ENCODE results near the gene COL15A1. TPM values are rescaled to one million over a fixed set of nuclear protein-coding genes. Genes with fewer than 3 reads are reported as not detected.

Gene COL15A1
- total RNA-seq, 1 experiment from 2014 or later = 0.22 TPM

DNA sequence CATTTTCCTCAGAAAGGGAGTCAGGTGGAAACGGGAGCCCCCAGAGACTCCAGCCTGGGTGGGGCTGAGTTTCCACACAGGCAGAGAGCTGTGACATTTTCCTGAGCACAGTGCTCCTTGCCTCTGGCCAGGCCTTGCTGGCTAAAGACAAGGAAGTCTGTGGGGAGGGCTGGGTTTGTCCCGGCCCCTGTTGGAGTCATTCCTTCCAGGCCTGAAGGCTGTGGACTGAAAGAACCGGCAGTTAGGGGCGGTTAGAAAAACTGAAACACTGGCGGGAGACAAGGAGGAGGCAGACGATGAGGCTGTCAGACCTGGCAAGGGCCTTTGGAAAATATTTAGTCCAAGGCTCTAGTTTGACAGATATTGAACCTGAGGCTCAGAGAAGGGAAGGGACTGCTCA lies 29.9 kb downstream of the COL15A1 start (continued):
- TF ChIP-seq, protein P1, sequence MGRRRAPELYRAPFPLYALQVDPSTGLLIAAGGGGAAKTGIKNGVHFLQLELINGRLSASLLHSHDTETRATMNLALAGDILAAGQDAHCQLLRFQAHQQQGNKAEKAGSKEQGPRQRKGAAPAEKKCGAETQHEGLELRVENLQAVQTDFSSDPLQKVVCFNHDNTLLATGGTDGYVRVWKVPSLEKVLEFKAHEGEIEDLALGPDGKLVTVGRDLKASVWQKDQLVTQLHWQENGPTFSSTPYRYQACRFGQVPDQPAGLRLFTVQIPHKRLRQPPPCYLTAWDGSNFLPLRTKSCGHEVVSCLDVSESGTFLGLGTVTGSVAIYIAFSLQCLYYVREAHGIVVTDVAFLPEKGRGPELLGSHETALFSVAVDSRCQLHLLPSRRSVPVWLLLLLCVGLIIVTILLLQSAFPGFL (CRISPR knock-in tag; IDR thresholded peaks at IDR 0.05; ENCODE audit: borderline replicate concordance) = no peak
- TF ChIP-seq NR2C2 (CRISPR knock-in tag; IDR thresholded peaks at IDR 0.05) (no peak), TEAD4 (CRISPR knock-in tag; IDR thresholded peaks at IDR 0.05) (no peak), TEAD1 (CRISPR knock-in tag; IDR thresholded peaks at IDR 0.05) (no peak), ZNF671 (CRISPR knock-in tag; IDR thresholded peaks at IDR 0.05) (no peak)
- TF ChIP-seq, protein P2, sequence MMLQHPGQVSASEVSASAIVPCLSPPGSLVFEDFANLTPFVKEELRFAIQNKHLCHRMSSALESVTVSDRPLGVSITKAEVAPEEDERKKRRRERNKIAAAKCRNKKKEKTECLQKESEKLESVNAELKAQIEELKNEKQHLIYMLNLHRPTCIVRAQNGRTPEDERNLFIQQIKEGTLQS (CRISPR knock-in tag; conservative IDR thresholded peaks at IDR 0.05) = no peak

DNA sequence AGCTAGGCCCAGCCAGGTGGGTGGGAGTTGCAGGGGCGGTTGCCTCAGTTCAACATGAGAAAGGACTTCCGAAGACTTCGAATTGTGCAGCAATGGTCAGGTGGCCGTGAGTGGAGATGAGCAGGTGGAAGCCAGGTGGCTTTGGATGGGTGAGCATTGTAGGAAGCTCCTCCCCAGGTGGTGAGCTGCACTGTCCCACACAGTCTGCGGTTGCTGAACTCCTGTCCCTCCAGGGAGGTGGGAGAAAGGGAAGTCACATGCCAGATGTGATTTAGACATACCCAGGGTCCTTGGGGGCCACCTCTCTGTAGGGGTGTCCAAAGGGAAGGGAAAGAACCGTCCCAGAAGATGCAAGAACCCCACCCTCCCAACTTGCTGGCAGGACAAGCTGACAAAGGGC lies 30.4 kb downstream of the COL15A1 start:
- H3K27me3 Mint-ChIP-seq (ENCODE audit: low read depth) = peaks cover 33% of the 10 kb centered on the region
- no peak overlapping the region for H3K4me3 Mint-ChIP-seq
- TF ChIP-seq ZNF317 (CRISPR knock-in tag; IDR thresholded peaks at IDR 0.05; ENCODE audit: borderline replicate concordance, low read depth) (no peak), TEAD4 (CRISPR knock-in tag; IDR thresholded peaks at IDR 0.05) (no peak), RELA (CRISPR knock-in tag; IDR thresholded peaks at IDR 0.05; ENCODE audit: borderline replicate concordance) (no peak), NR1H2 (CRISPR knock-in tag; IDR thresholded peaks at IDR 0.05) (no peak), ZNF263 (CRISPR knock-in tag; IDR thresholded peaks at IDR 0.05; ENCODE audit: low read depth) (no peak), KAT7 (CRISPR knock-in tag; IDR thresholded peaks at IDR 0.05; ENCODE audit: borderline replicate concordance) (no peak), TCF7 (CRISPR knock-in tag; IDR thresholded peaks at IDR 0.05; ENCODE audit: low read depth) (no peak), IRF2 (CRISPR knock-in tag; IDR thresholded peaks at IDR 0.05; ENCODE audit: borderline replicate concordance, low read depth) (no peak), FOXK1 (CRISPR knock-in tag; IDR thresholded peaks at IDR 0.05) (no peak), EMX1 (CRISPR knock-in tag; IDR thresholded peaks at IDR 0.05) (no peak), SMAD4 (CRISPR knock-in tag; IDR thresholded peaks at IDR 0.05) (no peak)
- TF ChIP-seq, protein P3, sequence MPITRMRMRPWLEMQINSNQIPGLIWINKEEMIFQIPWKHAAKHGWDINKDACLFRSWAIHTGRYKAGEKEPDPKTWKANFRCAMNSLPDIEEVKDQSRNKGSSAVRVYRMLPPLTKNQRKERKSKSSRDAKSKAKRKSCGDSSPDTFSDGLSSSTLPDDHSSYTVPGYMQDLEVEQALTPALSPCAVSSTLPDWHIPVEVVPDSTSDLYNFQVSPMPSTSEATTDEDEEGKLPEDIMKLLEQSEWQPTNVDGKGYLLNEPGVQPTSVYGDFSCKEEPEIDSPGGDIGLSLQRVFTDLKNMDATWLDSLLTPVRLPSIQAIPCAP (CRISPR knock-in tag; IDR thresholded peaks at IDR 0.05) = no peak
- TF ChIP-seq, protein P4, sequence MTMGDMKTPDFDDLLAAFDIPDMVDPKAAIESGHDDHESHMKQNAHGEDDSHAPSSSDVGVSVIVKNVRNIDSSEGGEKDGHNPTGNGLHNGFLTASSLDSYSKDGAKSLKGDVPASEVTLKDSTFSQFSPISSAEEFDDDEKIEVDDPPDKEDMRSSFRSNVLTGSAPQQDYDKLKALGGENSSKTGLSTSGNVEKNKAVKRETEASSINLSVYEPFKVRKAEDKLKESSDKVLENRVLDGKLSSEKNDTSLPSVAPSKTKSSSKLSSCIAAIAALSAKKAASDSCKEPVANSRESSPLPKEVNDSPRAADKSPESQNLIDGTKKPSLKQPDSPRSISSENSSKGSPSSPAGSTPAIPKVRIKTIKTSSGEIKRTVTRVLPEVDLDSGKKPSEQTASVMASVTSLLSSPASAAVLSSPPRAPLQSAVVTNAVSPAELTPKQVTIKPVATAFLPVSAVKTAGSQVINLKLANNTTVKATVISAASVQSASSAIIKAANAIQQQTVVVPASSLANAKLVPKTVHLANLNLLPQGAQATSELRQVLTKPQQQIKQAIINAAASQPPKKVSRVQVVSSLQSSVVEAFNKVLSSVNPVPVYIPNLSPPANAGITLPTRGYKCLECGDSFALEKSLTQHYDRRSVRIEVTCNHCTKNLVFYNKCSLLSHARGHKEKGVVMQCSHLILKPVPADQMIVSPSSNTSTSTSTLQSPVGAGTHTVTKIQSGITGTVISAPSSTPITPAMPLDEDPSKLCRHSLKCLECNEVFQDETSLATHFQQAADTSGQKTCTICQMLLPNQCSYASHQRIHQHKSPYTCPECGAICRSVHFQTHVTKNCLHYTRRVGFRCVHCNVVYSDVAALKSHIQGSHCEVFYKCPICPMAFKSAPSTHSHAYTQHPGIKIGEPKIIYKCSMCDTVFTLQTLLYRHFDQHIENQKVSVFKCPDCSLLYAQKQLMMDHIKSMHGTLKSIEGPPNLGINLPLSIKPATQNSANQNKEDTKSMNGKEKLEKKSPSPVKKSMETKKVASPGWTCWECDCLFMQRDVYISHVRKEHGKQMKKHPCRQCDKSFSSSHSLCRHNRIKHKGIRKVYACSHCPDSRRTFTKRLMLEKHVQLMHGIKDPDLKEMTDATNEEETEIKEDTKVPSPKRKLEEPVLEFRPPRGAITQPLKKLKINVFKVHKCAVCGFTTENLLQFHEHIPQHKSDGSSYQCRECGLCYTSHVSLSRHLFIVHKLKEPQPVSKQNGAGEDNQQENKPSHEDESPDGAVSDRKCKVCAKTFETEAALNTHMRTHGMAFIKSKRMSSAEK (CRISPR knock-in tag; IDR thresholded peaks at IDR 0.05; ENCODE audit: borderline replicate concordance) = no peak
- TF ChIP-seq, protein P5, sequence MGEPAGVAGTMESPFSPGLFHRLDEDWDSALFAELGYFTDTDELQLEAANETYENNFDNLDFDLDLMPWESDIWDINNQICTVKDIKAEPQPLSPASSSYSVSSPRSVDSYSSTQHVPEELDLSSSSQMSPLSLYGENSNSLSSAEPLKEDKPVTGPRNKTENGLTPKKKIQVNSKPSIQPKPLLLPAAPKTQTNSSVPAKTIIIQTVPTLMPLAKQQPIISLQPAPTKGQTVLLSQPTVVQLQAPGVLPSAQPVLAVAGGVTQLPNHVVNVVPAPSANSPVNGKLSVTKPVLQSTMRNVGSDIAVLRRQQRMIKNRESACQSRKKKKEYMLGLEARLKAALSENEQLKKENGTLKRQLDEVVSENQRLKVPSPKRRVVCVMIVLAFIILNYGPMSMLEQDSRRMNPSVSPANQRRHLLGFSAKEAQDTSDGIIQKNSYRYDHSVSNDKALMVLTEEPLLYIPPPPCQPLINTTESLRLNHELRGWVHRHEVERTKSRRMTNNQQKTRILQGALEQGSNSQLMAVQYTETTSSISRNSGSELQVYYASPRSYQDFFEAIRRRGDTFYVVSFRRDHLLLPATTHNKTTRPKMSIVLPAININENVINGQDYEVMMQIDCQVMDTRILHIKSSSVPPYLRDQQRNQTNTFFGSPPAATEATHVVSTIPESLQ (CRISPR knock-in tag; IDR thresholded peaks at IDR 0.05) = no peak
- TF ChIP-seq, protein P6, sequence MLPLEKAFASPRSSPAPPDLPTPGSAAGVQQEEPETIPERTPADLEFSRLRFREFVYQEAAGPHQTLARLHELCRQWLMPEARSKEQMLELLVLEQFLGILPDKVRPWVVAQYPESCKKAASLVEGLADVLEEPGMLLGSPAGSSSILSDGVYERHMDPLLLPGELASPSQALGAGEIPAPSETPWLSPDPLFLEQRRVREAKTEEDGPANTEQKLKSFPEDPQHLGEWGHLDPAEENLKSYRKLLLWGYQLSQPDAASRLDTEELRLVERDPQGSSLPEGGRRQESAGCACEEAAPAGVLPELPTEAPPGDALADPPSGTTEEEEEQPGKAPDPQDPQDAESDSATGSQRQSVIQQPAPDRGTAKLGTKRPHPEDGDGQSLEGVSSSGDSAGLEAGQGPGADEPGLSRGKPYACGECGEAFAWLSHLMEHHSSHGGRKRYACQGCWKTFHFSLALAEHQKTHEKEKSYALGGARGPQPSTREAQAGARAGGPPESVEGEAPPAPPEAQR (CRISPR knock-in tag; IDR thresholded peaks at IDR 0.05) = no peak
- TF ChIP-seq, protein P7, sequence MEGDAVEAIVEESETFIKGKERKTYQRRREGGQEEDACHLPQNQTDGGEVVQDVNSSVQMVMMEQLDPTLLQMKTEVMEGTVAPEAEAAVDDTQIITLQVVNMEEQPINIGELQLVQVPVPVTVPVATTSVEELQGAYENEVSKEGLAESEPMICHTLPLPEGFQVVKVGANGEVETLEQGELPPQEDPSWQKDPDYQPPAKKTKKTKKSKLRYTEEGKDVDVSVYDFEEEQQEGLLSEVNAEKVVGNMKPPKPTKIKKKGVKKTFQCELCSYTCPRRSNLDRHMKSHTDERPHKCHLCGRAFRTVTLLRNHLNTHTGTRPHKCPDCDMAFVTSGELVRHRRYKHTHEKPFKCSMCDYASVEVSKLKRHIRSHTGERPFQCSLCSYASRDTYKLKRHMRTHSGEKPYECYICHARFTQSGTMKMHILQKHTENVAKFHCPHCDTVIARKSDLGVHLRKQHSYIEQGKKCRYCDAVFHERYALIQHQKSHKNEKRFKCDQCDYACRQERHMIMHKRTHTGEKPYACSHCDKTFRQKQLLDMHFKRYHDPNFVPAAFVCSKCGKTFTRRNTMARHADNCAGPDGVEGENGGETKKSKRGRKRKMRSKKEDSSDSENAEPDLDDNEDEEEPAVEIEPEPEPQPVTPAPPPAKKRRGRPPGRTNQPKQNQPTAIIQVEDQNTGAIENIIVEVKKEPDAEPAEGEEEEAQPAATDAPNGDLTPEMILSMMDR (IDR thresholded peaks at IDR 0.05) = no peak
- TF ChIP-seq, protein P8, sequence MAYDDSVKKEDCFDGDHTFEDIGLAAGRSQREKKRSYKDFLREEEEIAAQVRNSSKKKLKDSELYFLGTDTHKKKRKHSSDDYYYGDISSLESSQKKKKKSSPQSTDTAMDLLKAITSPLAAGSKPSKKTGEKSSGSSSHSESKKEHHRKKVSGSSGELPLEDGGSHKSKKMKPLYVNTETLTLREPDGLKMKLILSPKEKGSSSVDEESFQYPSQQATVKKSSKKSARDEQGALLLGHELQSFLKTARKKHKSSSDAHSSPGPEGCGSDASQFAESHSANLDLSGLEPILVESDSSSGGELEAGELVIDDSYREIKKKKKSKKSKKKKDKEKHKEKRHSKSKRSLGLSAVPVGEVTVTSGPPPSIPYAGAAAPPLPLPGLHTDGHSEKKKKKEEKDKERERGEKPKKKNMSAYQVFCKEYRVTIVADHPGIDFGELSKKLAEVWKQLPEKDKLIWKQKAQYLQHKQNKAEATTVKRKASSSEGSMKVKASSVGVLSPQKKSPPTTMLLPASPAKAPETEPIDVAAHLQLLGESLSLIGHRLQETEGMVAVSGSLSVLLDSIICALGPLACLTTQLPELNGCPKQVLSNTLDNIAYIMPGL (CRISPR knock-in tag; IDR thresholded peaks at IDR 0.05) = no peak
- TF ChIP-seq, protein P9, sequence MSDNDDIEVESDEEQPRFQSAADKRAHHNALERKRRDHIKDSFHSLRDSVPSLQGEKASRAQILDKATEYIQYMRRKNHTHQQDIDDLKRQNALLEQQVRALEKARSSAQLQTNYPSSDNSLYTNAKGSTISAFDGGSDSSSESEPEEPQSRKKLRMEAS (CRISPR knock-in tag; IDR thresholded peaks at IDR 0.05) = no peak

More for the DNA sequence above, 30.4 kb downstream of the COL15A1 start:
- no peaks in the 10 kb centered on the region for H3K9me3 Mint-ChIP-seq
- POLR2A ChIA-PET = no interaction called here
- peaks cover 45% of the 10 kb centered on the region for H3K4me1 Mint-ChIP-seq
- no peaks in the 10 kb centered on the region for H3K36me3 Mint-ChIP-seq
- H3K27ac Mint-ChIP-seq = no peak overlapping the region
- no peak for ATAC-seq
- no peak for DNase-seq (ENCODE audit: low spot score)
- CTCF ChIA-PET = interaction anchor here (0.6 to 2.4 kb wide), 5 partner anchors 10 to 191 kb away, joined by 3 to 26 read pairs (median 14); no protein-coding TSS in a partner anchor

Data from WTC11 (cell line).